Brain microvascular endothelial cell (primary cell): ENCODE measurements around the gene SMOC2.

Experiments
- DNase-seq: peaks from one replicate; pipeline ENCODE4 v3.0.0-alpha.2; 2020
- H3K27ac ChIP-seq: fragments of 250-450 bp; sonication (Bioruptor Pico); 2 replicates; pipeline ENCODE4 v1.5.1; 2020; ENCODE audit warnings: mild to moderate bottlenecking, moderate library complexity
- H3K27me3 ChIP-seq: fragments of 250-450 bp; sonication (Bioruptor Pico); replicated peaks from 2 replicates; pipeline ENCODE4 v1.5.1; 2020; ENCODE audit warnings: mild to moderate bottlenecking
- H3K36me3 ChIP-seq: fragments of 250-450 bp; sonication (Bioruptor Pico); replicated peaks from 2 replicates; pipeline ENCODE4 v1.5.1; 2020; ENCODE audit warnings: mild to moderate bottlenecking
- H3K4me3 ChIP-seq: 2 replicates; pipeline ENCODE4 v1.5.1; 2011; ENCODE audit warnings: low read depth, mild to moderate bottlenecking, control low read depth, low read length, moderate library complexity
- in situ Hi-C: cut with HindIII; loops from 2 replicates; pipeline ENCODE4 v1.10.0; 2017; ENCODE audit warnings: low sequenced_read_pairs, low pct_ligation_motif_present
- TF ChIP-seq, protein P1 (sequence below): IDR thresholded peaks from 2 replicates; pipeline ENCODE4 v1.5.1; 2011; ENCODE audit warnings: low read depth, mild to moderate bottlenecking, moderate library complexity, low read length, control low read depth, inconsistent platforms; ENCODE audit errors: missing control alignments

Gene SMOC2, protein sequence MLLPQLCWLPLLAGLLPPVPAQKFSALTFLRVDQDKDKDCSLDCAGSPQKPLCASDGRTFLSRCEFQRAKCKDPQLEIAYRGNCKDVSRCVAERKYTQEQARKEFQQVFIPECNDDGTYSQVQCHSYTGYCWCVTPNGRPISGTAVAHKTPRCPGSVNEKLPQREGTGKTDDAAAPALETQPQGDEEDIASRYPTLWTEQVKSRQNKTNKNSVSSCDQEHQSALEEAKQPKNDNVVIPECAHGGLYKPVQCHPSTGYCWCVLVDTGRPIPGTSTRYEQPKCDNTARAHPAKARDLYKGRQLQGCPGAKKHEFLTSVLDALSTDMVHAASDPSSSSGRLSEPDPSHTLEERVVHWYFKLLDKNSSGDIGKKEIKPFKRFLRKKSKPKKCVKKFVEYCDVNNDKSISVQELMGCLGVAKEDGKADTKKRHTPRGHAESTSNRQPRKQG

DNA sequence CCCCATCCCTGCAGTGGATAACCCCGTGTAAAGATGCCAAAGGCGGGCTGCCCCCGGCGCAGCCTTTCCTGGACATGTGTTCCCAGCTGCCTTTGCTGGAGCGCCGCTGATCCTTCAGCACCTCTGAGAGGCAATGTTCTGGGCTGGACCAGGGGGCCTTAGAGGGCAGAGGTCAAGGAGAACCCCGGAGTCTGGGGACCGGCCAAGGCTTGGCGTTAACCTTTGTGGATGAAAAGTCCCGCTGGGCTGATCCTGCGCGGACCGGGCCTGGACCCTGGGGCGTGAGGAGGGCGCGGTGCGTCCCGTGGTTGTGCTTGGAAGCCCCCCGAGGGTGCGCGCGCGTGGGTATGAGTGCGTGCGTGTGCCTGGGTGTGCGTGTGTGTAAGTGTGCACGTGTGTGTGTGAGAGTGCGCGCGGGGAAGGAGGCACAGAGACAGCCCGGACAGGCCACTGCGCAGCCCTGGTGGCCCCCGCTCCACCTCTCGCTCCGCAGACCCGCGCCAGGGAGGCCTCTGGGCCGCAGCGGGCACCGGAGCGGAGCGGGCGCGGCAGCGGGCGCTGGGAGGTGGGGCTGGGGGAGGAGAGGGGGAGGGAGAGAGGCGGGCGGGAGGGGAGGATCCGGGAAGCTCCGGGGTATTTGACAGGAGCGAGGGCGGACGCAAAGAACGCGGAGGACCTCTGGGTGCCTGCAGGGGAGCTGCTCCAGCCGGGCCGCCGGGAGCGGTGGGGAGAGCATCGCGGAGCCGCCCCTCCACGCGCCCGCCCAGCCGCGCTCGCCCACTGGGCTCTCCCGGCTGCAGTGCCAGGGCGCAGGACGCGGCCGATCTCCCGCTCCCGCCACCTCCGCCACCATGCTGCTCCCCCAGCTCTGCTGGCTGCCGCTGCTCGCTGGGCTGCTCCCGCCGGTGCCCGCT is at the start of gene SMOC2:
Gene SMOC2, plus strand, starts transcription at position 665 of the 914 bp plus-strand sequence. Its CDS starts 187 bp downstream, at position 852.
- in situ Hi-C loops = no loop called here
- Histone ChIP-seq H3K27me3 (peaks cover 30% of the 10 kb centered on the region), H3K36me3 (no peaks in the 10 kb centered on the region), H3K27ac (no peak within 1 kb of the TSS), H3K4me3 (no peak within 1 kb of the TSS)
- TF ChIP-seq, protein P1, sequence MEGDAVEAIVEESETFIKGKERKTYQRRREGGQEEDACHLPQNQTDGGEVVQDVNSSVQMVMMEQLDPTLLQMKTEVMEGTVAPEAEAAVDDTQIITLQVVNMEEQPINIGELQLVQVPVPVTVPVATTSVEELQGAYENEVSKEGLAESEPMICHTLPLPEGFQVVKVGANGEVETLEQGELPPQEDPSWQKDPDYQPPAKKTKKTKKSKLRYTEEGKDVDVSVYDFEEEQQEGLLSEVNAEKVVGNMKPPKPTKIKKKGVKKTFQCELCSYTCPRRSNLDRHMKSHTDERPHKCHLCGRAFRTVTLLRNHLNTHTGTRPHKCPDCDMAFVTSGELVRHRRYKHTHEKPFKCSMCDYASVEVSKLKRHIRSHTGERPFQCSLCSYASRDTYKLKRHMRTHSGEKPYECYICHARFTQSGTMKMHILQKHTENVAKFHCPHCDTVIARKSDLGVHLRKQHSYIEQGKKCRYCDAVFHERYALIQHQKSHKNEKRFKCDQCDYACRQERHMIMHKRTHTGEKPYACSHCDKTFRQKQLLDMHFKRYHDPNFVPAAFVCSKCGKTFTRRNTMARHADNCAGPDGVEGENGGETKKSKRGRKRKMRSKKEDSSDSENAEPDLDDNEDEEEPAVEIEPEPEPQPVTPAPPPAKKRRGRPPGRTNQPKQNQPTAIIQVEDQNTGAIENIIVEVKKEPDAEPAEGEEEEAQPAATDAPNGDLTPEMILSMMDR = no peak
- no peak for DNase-seq

DNA sequence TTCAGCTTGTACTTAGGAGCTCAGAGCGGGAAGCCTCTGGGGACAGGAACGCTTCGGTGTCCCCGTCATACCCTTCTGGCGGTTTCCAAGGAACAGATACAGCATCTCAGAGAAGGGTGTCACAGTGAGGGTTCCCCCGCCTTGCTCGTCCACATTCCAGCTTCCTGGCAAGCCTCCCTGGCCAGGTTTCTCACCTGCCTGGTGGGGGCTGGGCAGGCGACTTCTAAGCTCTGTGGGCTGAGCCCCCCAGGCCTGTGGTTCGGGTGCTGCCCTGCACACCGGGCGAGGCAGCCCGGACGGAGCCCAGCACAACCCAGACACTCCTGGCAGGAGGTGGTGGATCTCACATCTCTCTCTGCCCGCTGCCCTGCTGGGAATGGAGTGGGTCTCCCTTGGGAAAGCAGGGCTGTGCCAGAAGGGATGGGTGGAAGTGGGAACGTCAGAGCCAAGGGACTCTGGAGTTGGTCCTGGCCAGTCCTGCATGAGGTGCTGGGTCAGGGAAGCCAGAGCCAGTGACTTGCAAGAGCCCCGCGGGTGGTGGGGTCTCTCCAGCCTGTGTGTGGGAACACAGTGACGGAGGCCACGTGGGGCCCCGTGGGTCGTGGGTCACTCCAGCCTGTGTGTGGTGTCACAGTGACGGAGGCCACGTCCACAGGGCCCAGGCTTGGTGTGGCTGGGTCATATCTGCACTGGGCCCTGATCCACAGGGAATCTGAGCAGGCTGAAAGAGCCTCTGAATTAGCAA is 47.7 kb upstream of the SMOC2 start:
- in situ Hi-C loops = no loop called here
- DNase-seq = no peak
- no peaks in the 10 kb centered on the region for H3K27me3 ChIP-seq
- no peak overlapping the region for H3K27ac ChIP-seq
- no peaks in the 10 kb centered on the region for H3K36me3 ChIP-seq
- no peak overlapping the region for H3K4me3 ChIP-seq
- TF ChIP-seq, protein P1 = no peak

DNA sequence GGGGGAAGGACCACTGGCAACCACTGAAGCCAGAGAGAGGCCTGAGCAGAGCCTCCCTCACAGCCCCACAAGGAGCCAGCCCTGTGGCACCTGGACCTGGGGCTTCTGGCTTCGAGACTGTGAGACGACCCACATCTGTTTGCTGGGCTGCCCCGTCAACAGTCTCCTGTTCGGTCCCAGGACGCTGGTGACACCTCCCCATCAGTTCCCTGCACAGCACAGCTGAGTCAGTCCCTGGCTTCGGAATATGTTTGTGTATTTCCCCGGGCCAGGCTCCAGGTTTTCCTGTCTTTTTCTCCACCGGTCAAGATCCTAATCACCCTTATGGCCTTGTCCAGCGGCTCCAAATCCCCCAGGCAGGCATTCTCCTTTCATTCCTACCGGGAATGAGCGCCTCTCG is 46.4 kb upstream of the SMOC2 start:
- DNase-seq = no peak
- in situ Hi-C loops = no loop called here
- TF ChIP-seq, protein P1 = no peak
- no peak overlapping the region for H3K4me3 ChIP-seq
- no peak overlapping the region for H3K27ac ChIP-seq
- no peaks in the 10 kb centered on the region for H3K36me3 ChIP-seq
- H3K27me3 ChIP-seq = no peaks in the 10 kb centered on the region

DNA sequence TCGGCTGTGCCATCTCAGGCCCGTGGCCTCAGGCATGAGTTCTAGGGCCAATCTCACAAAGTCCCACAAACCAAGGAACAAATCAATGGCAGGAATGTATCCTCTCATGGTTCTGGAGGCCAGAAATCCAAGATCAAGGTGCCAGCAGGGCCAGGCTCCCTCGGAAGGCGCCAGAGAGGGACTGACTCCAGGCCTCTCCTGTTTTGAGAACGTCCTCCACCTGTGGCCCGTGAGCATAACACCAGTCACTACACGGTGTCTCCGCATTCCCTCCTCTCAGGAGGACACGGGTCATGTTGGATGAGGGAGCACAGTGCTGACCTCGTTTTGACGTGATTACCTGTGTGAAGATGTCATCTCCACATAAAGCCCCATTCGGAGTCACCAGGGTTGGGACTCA is 45.0 kb upstream of the SMOC2 start:
- H3K27me3 ChIP-seq = no peaks in the 10 kb centered on the region
- DNase-seq = no peak
- TF ChIP-seq, protein P1 = no peak
- no peak overlapping the region for H3K27ac ChIP-seq
- H3K4me3 ChIP-seq = no peak overlapping the region
- in situ Hi-C loops = no loop called here
- no peaks in the 10 kb centered on the region for H3K36me3 ChIP-seq

DNA sequence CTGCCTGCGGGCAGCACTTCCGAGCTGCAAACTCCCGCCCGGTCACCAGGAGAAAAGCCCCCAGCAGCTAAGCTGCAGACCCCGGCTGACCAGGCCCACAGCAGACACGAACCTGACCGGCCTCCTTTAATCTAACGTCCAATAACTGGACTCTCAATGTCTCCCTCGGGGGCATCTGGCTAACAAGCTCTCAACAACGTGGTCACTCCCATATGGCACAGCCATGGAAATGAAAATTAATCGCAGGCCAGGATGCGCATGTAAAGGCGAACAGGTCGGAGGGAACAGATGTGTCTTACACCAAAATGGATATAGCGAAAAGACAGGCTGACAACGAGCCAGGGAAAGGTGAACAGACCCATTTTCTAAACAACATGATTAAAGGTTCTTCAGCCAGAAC is 44.4 kb upstream of the SMOC2 start:
- in situ Hi-C loops = no loop called here
- H3K36me3 ChIP-seq = no peaks in the 10 kb centered on the region
- H3K27me3 ChIP-seq = no peaks in the 10 kb centered on the region
- TF ChIP-seq, protein P1 = no peak
- H3K4me3 ChIP-seq = no peak overlapping the region
- no peak overlapping the region for H3K27ac ChIP-seq
- no peak for DNase-seq
